Lung (tissue), 12 donors: ENCODE results near the gene PARD3. TPM values are rescaled to one million over a fixed set of nuclear protein-coding genes. Genes with fewer than 3 reads are reported as not detected.
"Not testable (repeated sequence)": the region's sequence is repeated elsewhere in the genome, so short reads cannot be mapped to it uniquely, and the experiment has no call there.

Experiments used
- ATAC-seq: fragments of 200-7000 bp; cut with Tn5 transposase; one replicate; pipeline ENCODE4 v1.9.1; 2020; ENCODE audit warnings: moderate number of reproducible peaks; ENCODE audit not compliant: insufficient read depth, low FRiP score
- DNase-seq, 3 donors: peaks; one replicate each; pipeline ENCODE4 v3.0.0-alpha.2; 2013 to 2017
- H3K27ac ChIP-seq, 2 donors: one replicate each; pipeline ENCODE4 v1.5.1; 2013; ENCODE audit warnings: mild to moderate bottlenecking in 2 of 2, moderate library complexity in 2 of 2, control low read depth in 1 of 2, inconsistent platforms in 1 of 2, low read depth in 1 of 2, low read length in 1 of 2
- H3K27me3 ChIP-seq, 3 donors: one replicate each; pipeline ENCODE4 v1.5.1; 2013; ENCODE audit warnings: low read length in 2 of 3; ENCODE audit not compliant: control insufficient read depth in 3 of 3, insufficient read depth in 3 of 3
- H3K36me3 ChIP-seq, 4 donors: one replicate each; pipeline ENCODE4 v1.5.1; 2013; ENCODE audit warnings: low read length in 4 of 4, mild to moderate bottlenecking in 1 of 4, moderate library complexity in 1 of 4; ENCODE audit not compliant: control insufficient read depth in 4 of 4, insufficient read depth in 4 of 4
- H3K4me1 ChIP-seq, 5 donors: one replicate each; pipeline ENCODE4 v1.5.1; 2013; ENCODE audit warnings: low read length in 5 of 5, mild to moderate bottlenecking in 2 of 5, moderate library complexity in 1 of 5; ENCODE audit not compliant: control insufficient read depth in 5 of 5, insufficient read depth in 5 of 5
- H3K4me3 ChIP-seq: one replicate; pipeline ENCODE4 v1.5.1; 2013; ENCODE audit warnings: mild to moderate bottlenecking, control low read depth, moderate library complexity
- H3K9ac ChIP-seq, 2 donors: one replicate each; pipeline ENCODE4 v1.5.1; 2013; ENCODE audit warnings: low read length in 2 of 2, control low read depth in 1 of 2; ENCODE audit not compliant: insufficient read depth in 1 of 2
- H3K9me3 ChIP-seq, 4 donors: one replicate each; pipeline ENCODE4 v1.5.1; 2013; ENCODE audit warnings: low read length in 3 of 4, mild to moderate bottlenecking in 1 of 4, moderate library complexity in 1 of 4; ENCODE audit not compliant: control insufficient read depth in 4 of 4, insufficient read depth in 3 of 4
- CTCF ChIP-seq: IDR thresholded peaks from 2 replicates; pipeline ENCODE4 v1.5.1; 2012; ENCODE audit warnings: mild to moderate bottlenecking; ENCODE audit errors: control extremely low read depth, extremely low read depth
- WGBS, 2 donors: extraction: QIAGEN DNeasy Blood & Tissue Kit; methylation state at CpG; one replicate each; pipeline ENCODE4 v1.1.7; 2013; 5-methylcytosine and 5-hydroxymethylcytosine counted together
- polyA plus RNA-seq, 2 donors: library from polyadenylated mRNA; stranded (reverse); fragments of 200-250 nt; gene quantifications; one replicate each; pipeline ENCODE4 v1.2.1, GENCODE V29; 2013
- total RNA-seq, 2 donors: library from RNA; depleted of rRNA in 1 of 2; stranded (reverse); fragments of >200 nt in 1 of 2; gene quantifications; one replicate each; pipeline ENCODE4 v1.2.1, GENCODE V29; 2014 to 2021
- donor health status: control.
- donor health status: control.
- donor health status: Bipolar disorder and iron deficiency.
- donor health status: healthy.
- donor health status: DM: yes; HTN: yes; CAD: no.

Gene PARD3
- total and polyA plus RNA-seq, 4 donors: 10.3 to 69.2 (median 27.6) TPM

DNA sequence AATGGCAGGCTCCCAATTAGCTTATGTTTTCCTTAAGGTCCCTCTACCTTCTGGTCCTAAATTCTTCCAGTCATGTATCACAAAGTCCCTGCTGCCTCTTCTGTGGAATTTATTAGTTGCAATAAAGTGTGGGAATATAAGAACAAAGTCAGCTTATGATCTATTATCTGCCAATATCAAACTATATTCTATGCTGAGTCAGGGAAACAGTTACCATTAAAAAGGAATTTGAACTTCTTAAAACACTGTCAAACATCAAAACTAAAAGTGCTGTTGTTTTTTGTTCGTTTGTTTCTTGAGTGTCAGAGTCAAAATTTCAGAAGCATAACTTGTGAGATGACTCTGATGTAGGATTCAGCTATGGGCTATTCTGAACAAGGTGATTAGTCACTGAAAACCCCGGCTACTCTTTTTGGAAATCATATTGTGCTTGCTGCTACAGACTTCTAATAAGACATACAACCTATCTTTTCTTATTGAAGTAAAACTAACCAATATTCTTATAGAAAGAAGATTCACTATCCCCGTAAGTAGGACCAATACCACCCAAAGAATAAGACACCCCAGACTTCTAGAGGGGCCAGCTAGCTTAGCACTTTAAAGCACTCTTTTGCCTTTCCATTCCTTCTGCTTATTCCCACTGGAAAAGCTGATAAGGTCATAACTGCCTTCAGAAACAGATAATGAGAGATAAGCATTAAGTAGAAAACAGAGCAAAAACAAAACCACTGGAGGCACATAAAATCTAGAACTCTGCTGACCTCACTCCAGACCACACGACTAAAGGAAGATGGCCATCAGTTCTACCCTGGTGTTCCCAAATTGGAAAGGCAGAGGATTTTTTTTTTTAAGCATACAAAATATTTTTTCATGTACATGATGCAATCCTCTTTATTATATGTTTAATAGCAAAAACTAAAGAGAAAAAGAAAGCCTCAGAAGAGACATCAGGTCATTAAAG is 370.6 kb downstream of the PARD3 start:
- H3K27ac ChIP-seq: no peak overlapping the region
- peaks cover 0 to 3% (median 0%) of the 10 kb centered on the region in 5 donors for H3K4me1 ChIP-seq
- H3K9me3 ChIP-seq: no peaks in the 10 kb centered on the region
- no peak overlapping the region for H3K4me3 ChIP-seq
- no peak for ATAC-seq
- H3K9ac ChIP-seq: no peak overlapping the region
- no peaks in the 10 kb centered on the region for H3K27me3 ChIP-seq
- no peak for DNase-seq
- no peak for TF ChIP-seq CTCF
- H3K36me3 ChIP-seq: no peaks in the 10 kb centered on the region
- WGBS, 2 donors: 86 to 94% methylated on average over 4 of the region's 4 CpGs

- H3K36me3 ChIP-seq, DNase-seq, H3K4me3 ChIP-seq, H3K4me1 ChIP-seq, H3K27ac ChIP-seq, H3K9me3 ChIP-seq, H3K27me3 ChIP-seq, ATAC-seq, H3K9ac ChIP-seq: not testable (repeated sequence)
- WGBS, 2 donors: 74 to 89% methylated on average over 4 of the region's 4 CpGs
These were observed 375.7 kb downstream of the PARD3 start for GRCh38 chr10:34439386-34439785.

DNA sequence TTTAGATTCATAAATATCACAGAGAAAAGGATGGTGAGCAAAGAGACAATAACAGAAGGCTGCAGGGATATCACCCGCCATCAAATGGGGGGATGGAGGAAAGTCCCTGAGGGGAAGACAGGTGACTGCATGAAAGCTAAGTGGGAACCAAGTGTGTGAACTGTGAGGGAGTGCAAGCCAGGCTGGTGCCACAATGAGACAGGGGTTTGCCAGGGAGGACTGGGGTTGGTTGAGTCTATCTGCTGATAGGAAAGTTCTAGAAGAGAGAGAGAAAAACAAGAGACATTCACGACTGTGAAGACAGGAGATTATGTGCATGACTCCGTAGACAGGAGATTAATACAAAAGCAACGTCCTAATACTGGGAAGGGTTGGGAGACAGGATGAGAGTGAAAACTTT is 376.4 kb downstream of the PARD3 start:
- 86 to 92% methylated on average over 4 of the region's 4 CpGs for WGBS, 2 donors
- H3K9ac ChIP-seq: no peak overlapping the region
- H3K27ac ChIP-seq: no peak overlapping the region
- H3K9me3 ChIP-seq: no peaks in the 10 kb centered on the region
- H3K4me1 ChIP-seq: peaks cover 0 to 16% (median 2%) of the 10 kb centered on the region in 5 donors
- no peak for DNase-seq
- H3K36me3 ChIP-seq: peaks cover 0 to 1% (median 0%) of the 10 kb centered on the region in 4 donors
- TF ChIP-seq CTCF: no peak
- ATAC-seq: no peak
- H3K27me3 ChIP-seq: no peaks in the 10 kb centered on the region
- no peak overlapping the region for H3K4me3 ChIP-seq

GRCh38 chr10:34437906-34438305 is 377.2 kb downstream of the PARD3 start:
- WGBS, 2 donors: 71 to 83% methylated on average over 5 of the region's 5 CpGs

More at GRCh38 chr10:34437906-34438305, 377.2 kb downstream of the PARD3 start:
- peaks cover 0 to 18% (median 2%) of the 10 kb centered on the region in 5 donors for H3K4me1 ChIP-seq
- ATAC-seq (no peak), DNase-seq (no peak)
- H3K9me3 ChIP-seq: no peaks in the 10 kb centered on the region
- no peak overlapping the region for H3K9ac ChIP-seq
- H3K36me3 ChIP-seq: peaks cover 0 to 1% (median 0%) of the 10 kb centered on the region in 4 donors
- H3K4me3 ChIP-seq: no peak overlapping the region
- no peaks in the 10 kb centered on the region for H3K27me3 ChIP-seq
- no peak for TF ChIP-seq CTCF
- no peak overlapping the region for H3K27ac ChIP-seq
